Measurements from ENCODE around the gene SNRPA1. TPM values are rescaled to one million over a fixed set of nuclear protein-coding genes. Genes with fewer than 3 reads are reported as not detected.
A peak's percentile ranks its signal among the peaks of the same experiment; 100 is the strongest.

SNRPA1 gene
- total RNA-seq, 1 experiment from 2014 or later = 25.4 TPM

DNA sequence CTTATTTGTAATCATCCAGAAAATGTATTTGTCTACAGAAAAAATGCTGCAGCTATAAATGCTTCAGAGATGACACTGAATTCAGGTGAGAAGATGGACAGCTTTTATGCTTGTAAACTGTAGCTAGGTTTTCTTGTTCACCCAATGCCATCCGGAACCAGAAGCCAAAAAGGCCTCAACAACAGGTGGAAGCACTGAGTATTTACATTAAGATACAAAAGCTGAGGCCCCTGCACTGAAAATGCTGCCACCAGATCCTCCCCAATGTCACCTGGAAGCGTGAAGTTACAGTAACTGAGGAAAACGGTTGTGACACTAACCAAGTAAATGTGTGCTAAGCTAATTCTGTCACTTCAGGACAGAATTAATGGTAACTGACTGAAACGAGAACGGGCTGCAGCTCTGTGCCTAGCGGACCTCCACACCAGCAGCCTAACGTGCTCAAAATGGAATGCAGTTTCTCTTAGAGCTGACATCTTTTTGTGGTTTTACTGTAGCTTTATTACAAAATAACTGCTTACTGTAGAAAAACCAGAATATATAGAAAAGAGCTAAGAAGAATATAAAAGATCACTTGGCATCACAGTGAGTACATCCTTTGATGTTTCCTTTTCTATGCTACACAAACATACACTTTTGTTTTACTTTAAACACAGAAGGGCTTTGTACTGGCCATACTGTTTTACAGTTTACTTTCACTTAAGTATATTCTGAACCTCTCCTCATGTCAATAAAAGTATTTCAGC, 50.8 kb downstream of the SNRPA1 start:
- DNase-seq (ENCODE audit: low read depth) = no peak

DNA sequence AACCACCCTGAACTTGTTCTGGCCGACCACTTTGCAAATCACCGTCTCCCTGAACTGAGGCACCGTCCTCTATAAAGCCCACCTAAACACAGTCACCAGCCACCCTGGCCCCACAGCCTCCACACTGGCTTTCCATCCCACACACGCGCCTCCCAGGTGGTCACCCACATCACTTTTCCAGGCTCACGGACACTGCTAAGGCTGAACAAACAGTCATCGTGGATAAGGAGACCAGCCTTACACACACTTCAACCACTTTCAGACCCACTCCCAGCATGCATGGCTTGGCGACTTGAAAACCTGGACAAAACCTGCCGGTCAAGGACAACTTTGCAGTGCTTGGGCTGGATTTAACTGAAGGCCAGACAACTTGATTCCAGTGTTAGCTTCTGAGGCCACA, 51.6 kb downstream of the SNRPA1 start:
- no peak for DNase-seq (ENCODE audit: low read depth)

DNA sequence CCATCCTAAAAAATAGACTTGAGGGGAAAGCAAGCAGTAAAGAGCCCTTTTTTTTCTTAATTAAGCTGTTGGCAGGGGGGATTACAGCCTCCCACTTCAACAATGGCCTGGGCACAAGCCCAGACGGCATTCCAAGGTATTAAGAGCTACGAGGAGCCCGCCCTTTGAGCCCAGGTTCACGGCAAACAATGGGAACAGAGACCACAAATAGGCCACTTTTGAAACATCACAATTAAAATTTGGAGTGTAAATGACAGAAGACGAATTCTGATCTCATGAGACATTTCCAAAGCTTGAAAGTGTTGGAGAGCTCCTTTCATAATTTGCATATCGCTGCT, 52.1 kb downstream of the SNRPA1 start:
- no peak for DNase-seq (ENCODE audit: low read depth)

DNA sequence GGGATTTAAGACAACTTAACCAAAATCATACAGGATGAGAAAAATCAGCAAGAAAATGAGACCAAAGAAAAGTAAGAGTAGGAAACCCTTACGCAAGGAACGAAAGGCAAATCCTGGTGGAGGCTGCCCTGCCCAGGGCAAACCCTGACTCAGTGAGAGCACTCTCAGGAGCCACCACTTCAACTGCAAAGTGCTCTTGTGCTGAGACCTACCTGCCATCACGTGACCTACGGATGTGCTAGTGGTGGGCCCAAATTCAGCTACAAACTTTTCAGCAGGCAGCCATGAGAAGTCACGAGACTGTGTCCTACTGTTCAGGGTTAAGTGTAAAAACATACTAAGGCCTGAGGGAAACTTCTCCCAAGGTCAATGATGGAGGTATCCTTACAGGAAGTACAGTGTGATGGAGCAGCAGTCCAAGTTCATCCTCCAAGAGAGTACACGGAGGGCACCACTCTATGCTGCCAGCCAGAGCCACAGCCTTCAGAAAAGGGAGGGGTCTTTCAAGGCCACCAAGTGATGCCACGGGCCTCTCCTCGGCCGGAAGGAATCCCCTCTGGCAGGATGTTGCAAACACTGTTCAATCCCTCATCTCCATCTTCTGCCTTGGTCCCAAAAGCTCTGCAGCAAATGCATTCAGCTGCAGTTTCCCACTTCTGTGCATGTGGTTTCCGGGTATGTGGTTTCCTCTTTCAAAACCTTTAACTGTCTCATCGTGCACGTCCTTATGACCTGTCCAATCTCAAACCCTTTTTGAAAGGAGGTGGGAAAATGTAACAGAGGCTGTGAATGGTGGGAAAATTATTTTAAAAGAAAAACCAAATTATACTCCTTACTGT, 52.7 kb downstream of the SNRPA1 start:
- peak; percentile 69 for DNase-seq (ENCODE audit: low read depth)

DNA sequence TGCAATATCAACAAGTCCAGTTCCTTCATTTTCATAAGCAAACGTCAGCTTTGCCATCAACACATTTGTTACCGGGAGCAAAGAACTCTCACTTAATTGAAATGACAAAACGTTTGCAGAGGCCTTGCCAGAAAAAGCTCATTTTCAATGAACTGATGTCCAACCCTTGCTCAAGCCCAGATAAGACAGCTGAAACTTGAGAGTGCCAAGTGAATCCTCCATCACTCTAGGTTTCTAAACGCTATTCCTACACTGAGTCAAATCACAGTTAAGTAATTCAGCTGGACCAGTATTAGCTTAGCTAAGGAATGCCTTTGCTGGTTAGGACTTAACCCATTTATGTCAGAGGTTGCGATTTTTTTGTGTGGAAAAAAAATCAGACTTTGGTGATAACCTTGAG, 54.7 kb downstream of the SNRPA1 start:
- peak; percentile 57 for DNase-seq (ENCODE audit: low read depth)

DNA sequence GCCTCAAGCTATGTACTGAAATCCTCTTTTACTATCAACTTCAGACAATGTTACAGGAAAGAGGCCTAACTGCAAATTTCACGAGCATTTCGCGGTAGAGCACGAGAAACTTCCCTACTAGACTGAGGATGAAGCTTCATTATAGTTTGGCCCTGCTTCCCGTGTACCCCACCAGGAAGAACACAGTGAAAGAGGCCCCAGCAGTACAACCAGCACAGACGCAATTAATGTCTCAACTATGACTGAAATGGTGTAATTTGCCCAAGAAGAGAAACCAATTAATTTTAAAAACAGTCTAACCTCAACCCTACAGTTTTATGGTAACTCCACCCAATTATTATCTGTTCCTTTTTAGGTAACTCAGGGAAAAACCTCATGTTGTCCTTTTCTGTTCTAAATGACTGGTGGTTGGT, 55.3 kb downstream of the SNRPA1 start:
- DNase-seq (ENCODE audit: low read depth) = no peak

DNA sequence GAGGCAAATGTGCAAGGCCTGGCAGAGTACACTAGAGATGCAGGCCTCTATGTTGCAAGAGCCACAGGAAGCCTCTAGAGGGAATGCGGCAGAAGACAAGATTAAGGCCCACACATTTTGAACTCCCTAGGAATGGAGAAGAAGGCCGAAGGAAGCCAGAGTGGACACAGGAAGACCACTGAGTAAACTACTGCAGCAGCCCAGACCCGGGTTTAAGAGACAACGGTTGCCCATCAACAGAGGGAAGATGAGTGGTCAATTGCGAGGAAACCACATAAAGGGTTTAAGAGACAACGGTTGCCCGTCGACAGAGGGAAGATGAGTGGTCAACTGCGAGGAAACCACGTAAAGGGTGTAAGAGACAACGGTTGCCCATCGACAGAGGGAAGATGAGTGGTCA, 57.8 kb downstream of the SNRPA1 start:
- no peak for DNase-seq (ENCODE audit: low read depth)

DNA sequence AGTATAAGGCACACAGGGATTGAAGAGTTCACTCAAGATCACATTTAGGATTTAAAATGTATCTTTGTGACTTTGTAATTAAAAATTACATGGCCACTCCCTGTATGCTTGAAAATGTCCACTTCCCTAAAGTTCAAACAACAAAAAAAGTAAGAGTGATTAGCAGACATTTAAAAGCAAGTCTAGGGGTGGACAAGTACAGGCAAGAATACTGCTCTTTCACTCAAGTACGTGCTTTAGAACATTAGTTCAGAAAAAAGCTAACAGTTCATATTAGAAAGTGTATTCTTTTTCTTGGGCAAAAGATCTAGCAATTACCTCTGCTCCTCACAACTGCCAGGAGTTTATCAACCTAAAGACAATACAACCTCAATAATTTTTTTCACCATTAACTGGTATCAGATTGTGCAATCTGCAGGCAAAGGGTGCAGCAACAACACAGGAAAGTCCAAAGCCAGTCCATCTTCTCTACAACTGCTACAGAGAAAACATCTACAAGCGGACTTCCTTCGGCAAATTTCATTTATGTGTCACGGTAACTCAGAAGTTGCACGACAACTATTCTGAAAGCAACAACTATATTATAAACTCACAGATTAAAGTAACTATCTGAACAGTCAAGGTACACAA, 61.3 kb downstream of the SNRPA1 start:
- no peak for DNase-seq (ENCODE audit: low read depth)

DNA sequence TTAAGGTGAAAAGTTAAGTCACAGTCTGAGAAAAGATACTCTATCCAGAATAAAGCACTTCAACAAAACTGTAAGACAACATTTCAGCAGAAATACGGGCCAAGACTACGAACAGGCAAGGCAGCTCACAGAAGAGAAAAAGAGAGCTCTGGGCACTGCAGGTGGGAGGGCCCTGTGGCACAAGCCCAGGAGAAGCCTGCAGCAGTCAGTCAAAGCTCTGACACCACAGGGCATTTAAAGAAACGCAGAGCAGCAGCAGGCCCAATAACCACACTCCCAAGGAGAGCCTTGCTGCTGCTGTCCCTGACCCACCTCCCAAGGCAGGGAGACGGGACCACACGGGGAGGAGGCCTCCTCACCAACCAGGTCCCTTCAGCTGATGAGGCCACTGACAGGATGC, 62.4 kb downstream of the SNRPA1 start:
- no peak for DNase-seq (ENCODE audit: low read depth)

Other genes starting within 250 kb of the SNRPA1 start
- gene CHSY1, start 43.2 kb downstream of the SNRPA1 start, total RNA-seq (2014; rRNA removed) = 20.5 and 21.8 TPM in 2 replicates
- gene SELENOS, start 17.8 kb downstream of the SNRPA1 start, total RNA-seq (2014; rRNA removed) = 58.7 and 73.5 TPM in 2 replicates
- 0.13 and 0.52 TPM in 2 replicates for gene PCSK6, start 194.5 kb upstream of the SNRPA1 start, total RNA-seq (2014; rRNA removed)

All from LHCN-M2 (cell line).